H1 (cell line): ENCODE data around the gene COL12A1. TPM values are rescaled to one million over a fixed set of nuclear protein-coding genes. Genes with fewer than 3 reads are reported as not detected.

Experiments used
- ASH2L ChIP-seq: fragments of 200-600, 300-600 bp; sonication (generic); IDR thresholded peaks from one replicate; pipeline ENCODE4 v1.7.1; 2017; ENCODE audit warnings: low read length
- ATF2 ChIP-seq: IDR thresholded peaks from 2 replicates; pipeline ENCODE4 v1.6.1; 2012; ENCODE audit warnings: low read length, inconsistent platforms
- ATF3 ChIP-seq: IDR thresholded peaks from 2 replicates; pipeline ENCODE4 v1.6.1; 2011; ENCODE audit warnings: low read depth, mild to moderate bottlenecking, low read length; ENCODE audit not compliant: insufficient read depth
- BACH1 ChIP-seq: IDR thresholded peaks from 2 replicates; pipeline ENCODE4 v1.6.1; 2012; ENCODE audit warnings: low read length, improper control_type of control experiment
- CHD2 ChIP-seq: IDR thresholded peaks from 2 replicates; pipeline ENCODE4 v1.6.1; 2012; ENCODE audit warnings: low read length, improper control_type of control experiment
- CTBP2 ChIP-seq: IDR thresholded peaks from 2 replicates; pipeline ENCODE4 v1.7.0; 2011; ENCODE audit warnings: borderline replicate concordance, mild to moderate bottlenecking, moderate library complexity, mixed read lengths, low read length; ENCODE audit not compliant: insufficient read depth, insufficient read length
- EGR1 ChIP-seq: IDR thresholded peaks from 2 replicates; pipeline ENCODE4 v1.6.1; 2011; ENCODE audit warnings: low read depth, low read length, borderline replicate concordance
- GABPA ChIP-seq: IDR thresholded peaks from 2 replicates; pipeline ENCODE4 v1.6.1; 2011; ENCODE audit warnings: mild to moderate bottlenecking, low read length, moderate library complexity, borderline replicate concordance; ENCODE audit not compliant: insufficient read depth
- KDM1A ChIP-seq: fragments of 200-600, 300-600 bp; sonication (generic); IDR thresholded peaks from 2 replicates; pipeline ENCODE4 v1.7.1; 2016; ENCODE audit warnings: mild to moderate bottlenecking, low read length, borderline replicate concordance
- KDM4A ChIP-seq: IDR thresholded peaks from one replicate; pipeline ENCODE4 v1.7.1; 2012; ENCODE audit warnings: low read depth, mild to moderate bottlenecking, moderate library complexity, low read length, inconsistent platforms; ENCODE audit not compliant: severe bottlenecking
- KDM5A ChIP-seq: fragments of 200-600 bp; IDR thresholded peaks from 2 replicates; pipeline ENCODE4 v1.7.1; 2012; ENCODE audit warnings: mild to moderate bottlenecking, low read length, inconsistent platforms, mixed read lengths
- MAX ChIP-seq: IDR thresholded peaks from 2 replicates; pipeline ENCODE4 v1.6.1; 2012; ENCODE audit warnings: inconsistent platforms
- POLR2AphosphoS5 ChIP-seq: IDR thresholded peaks from 2 replicates; pipeline ENCODE4 v1.6.1; 2011; ENCODE audit warnings: low read depth, low read length
- POU5F1 ChIP-seq: IDR thresholded peaks from 2 replicates; pipeline ENCODE4 v1.6.1; 2011; ENCODE audit warnings: low read depth, mild to moderate bottlenecking, low read length, moderate library complexity
- RNF2 ChIP-seq: fragments of 200-900, 300-1000 bp; sonication (generic); IDR thresholded peaks from 2 replicates; pipeline ENCODE4 v1.7.1; 2016; ENCODE audit warnings: borderline replicate concordance, low read depth, mild to moderate bottlenecking, antibody characterized with exemption, low read length; ENCODE audit not compliant: poor library complexity, severe bottlenecking; ENCODE audit errors: missing control alignments
- RXRA ChIP-seq: IDR thresholded peaks from 2 replicates; pipeline ENCODE4 v1.6.1; 2011; ENCODE audit warnings: low read depth, mild to moderate bottlenecking, low read length, moderate library complexity; ENCODE audit not compliant: insufficient read depth
- SIN3A ChIP-seq, 2 experiments: IDR thresholded peaks in 1 of 2; conservative IDR thresholded peaks in 1 of 2; 2 replicates each; pipeline ENCODE4 v1.6.1; 2011 to 2012; ENCODE audit warnings: low read length in 2 of 2, improper control_type of control experiment in 1 of 2, low read depth in 1 of 2, mild to moderate bottlenecking in 1 of 2
- SUZ12 ChIP-seq: fragments of 200-600 bp; sonication (generic); IDR thresholded peaks from 2 replicates; pipeline ENCODE4 v1.6.1; 2012; ENCODE audit warnings: mild to moderate bottlenecking, inconsistent platforms, low read length, moderate library complexity, mixed read lengths
- TAF1 ChIP-seq: IDR thresholded peaks from 2 replicates; pipeline ENCODE4 v1.6.1; 2011; ENCODE audit warnings: mild to moderate bottlenecking, low read depth, low read length
- TCF12 ChIP-seq: IDR thresholded peaks from 2 replicates; pipeline ENCODE4 v1.6.1; 2011; ENCODE audit warnings: low read depth, mild to moderate bottlenecking, low read length
- YY1 ChIP-seq: IDR thresholded peaks from 2 replicates; pipeline ENCODE4 v1.6.1; 2011; ENCODE audit warnings: low read depth, mild to moderate bottlenecking, low read length
- polyA plus RNA-seq, 7 experiments: library from polyadenylated mRNA; depleted of rRNA in 3 of 7; stranded (reverse) in 5 of 7; unstranded in 2 of 7; fragments of >200 nt in 5 of 7; fragments of 200-250 nt in 2 of 7; gene quantifications; 1 replicate in 5 of 7; 2 replicates in 1 of 7; 4 replicates in 1 of 7; pipeline versions ENCODE4 v1.2.1 to v1.2.3, GENCODE V29; 2011 to 2013; ENCODE audit warnings: missing spikeins in 2 of 7, mixed read lengths in 2 of 7
- total RNA-seq: library from RNA; stranded (reverse); fragmentation: NEBNext Ultra II Directional; extraction: Animal tissue kit (Norgen Biotek cat#: 25700); gene quantifications from 2 replicates; pipeline ENCODE4 v1.2.1, GENCODE V29; 2021

COL12A1 gene
- total and polyA plus RNA-seq, 2 of the 8 experiments (the other 6 are each of a cell fraction or from before 2014, with no cell fraction given): 1.4 to 4.7 TPM

- TF ChIP-seq RNF2: no peak
- TF ChIP-seq TAF1: peak; percentile 47; the same call in 1 of the 2 replicates
- peak; percentile 35; the same call in 1 of the 2 replicates for TF ChIP-seq EGR1
- TF ChIP-seq KDM5A: no peak
- TF ChIP-seq CTBP2: peak; percentile 98
- no peak for TF ChIP-seq MAX
- TF ChIP-seq TCF12: no peak
- TF ChIP-seq BACH1: no peak
- peak; percentile 96 for TF ChIP-seq ASH2L
- TF ChIP-seq KDM4A: peak; percentile 95
- TF ChIP-seq GABPA: no peak
- TF ChIP-seq SUZ12: no peak; the same call in 1 of the 2 replicates
- TF ChIP-seq SIN3A (conservative IDR thresholded peaks at IDR 0.05 in 1 of 2, IDR thresholded peaks at IDR 0.05 in 1 of 2; ENCODE audit: low read depth in 1 of 2, low read length in 2 of 2): no peak
- no peak for TF ChIP-seq CHD2
- 0 out of 2 replicates have a peak, but pooled peaks have one; percentile 45 for TF ChIP-seq YY1
- TF ChIP-seq KDM1A: no peak
- TF ChIP-seq ATF3: no peak
- no peak for TF ChIP-seq POU5F1
- TF ChIP-seq RXRA: no peak
- TF ChIP-seq POLR2AphosphoS5: no peak
- no peak for TF ChIP-seq ATF2
Measured at GRCh38 chr6:75205776-75206575, at the start of gene COL12A1 (continued).
